ENCODE results near the gene FCHSD2. TPM values are rescaled to one million over a fixed set of nuclear protein-coding genes. Genes with fewer than 3 reads are reported as not detected.

The FCHSD2 gene
- total and polyA plus RNA-seq, 9 of the 15 experiments (the other 6 are each of a cell fraction or from before 2014, with no cell fraction given): 1.8 to 14.7 (median 6.4) TPM

DNA sequence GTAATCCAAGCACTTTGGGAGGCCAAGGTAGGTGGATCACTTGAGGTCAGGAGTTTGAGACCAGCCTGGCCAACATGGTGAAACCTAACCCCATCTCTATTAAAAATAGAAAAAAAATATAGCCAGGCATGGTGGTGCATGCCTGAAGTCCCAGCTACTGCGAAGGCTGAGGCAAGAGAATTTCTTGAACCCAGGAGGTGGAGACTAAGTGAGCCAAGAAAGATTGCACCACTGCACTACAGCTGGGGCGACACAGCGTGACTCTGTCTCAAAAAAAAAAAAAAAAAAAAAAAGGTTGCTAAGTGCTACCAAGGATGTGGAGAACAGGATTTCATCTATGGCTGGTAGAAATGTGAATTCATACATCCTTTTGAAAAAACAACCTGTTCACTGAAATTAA, 291.3 kb downstream of the FCHSD2 start:
- CTCF ChIA-PET (ENCODE audit: low intra/inter-chr PET ratio): no interaction called here
- no peaks in the 10 kb centered on the region for H3K79me2 ChIP-seq (ENCODE audit: control insufficient read depth, insufficient read depth, low read length)
- POLR2A ChIA-PET: no interaction called here
- intact Hi-C loops (cut with micrococcal nuclease): no loop called here
- ATAC-seq (no peak), DNase-seq (ENCODE audit: extremely low read depth in 1 of 4, low spot score in 3 of 4) (no peak), FAIRE-seq (no peak)
- H3K27ac ChIP-seq (ENCODE audit: extremely low read depth, low read depth, low read length): no peak overlapping the region
- no peaks in the 10 kb centered on the region for H3K4me1 ChIP-seq (replicated peaks in 1 of 2; ENCODE audit: control insufficient read depth in 2 of 2, insufficient read depth in 2 of 2, low read length in 2 of 2)
- no peak overlapping the region for H3K4me3 ChIP-seq
- in situ Hi-C loops (cut with MboI): no loop called here
- 36% methylated on average over 2 of the region's 3 CpGs for WGBS (ENCODE audit: insufficient coverage, low coverage, missing lambda C conversion rate)
- H3K9ac ChIP-seq (ENCODE audit: insufficient read depth in 1 of 2, low read depth in 2 of 2, low read length in 2 of 2): no peak overlapping the region
- no peaks in the 10 kb centered on the region for H4K20me1 ChIP-seq (replicated peaks; ENCODE audit: control insufficient read depth, insufficient read depth, low read length)
- no TSS peak for BruUV-seq (replicated peaks)
- no peaks in the 10 kb centered on the region for H3K9me3 ChIP-seq (replicated peaks; ENCODE audit: control insufficient read depth, insufficient read depth, low read depth, low read length)
- H3K27me3 ChIP-seq (ENCODE audit: control insufficient read depth in 2 of 2, insufficient read depth in 2 of 2, low read length in 2 of 2): no peaks in the 10 kb centered on the region
- no peak overlapping the region for H2AFZ ChIP-seq (ENCODE audit: low read depth, low read length)
- H3K9me1 ChIP-seq (ENCODE audit: control insufficient read depth, insufficient read depth, low read length): no peaks in the 10 kb centered on the region
- no peak overlapping the region for H3K4me2 ChIP-seq (ENCODE audit: insufficient read depth, low read length)
- no peaks in the 10 kb centered on the region for H3K36me3 ChIP-seq (ENCODE audit: control insufficient read depth, insufficient read depth, low read length)
- no peak for TF ChIP-seq SUPT5H (IDR thresholded peaks at IDR 0.05)
- no peak for TF ChIP-seq ETV5 (CRISPR knock-in tag; IDR thresholded peaks at IDR 0.05; ENCODE audit: low read depth)
- TF ChIP-seq, protein P1, sequence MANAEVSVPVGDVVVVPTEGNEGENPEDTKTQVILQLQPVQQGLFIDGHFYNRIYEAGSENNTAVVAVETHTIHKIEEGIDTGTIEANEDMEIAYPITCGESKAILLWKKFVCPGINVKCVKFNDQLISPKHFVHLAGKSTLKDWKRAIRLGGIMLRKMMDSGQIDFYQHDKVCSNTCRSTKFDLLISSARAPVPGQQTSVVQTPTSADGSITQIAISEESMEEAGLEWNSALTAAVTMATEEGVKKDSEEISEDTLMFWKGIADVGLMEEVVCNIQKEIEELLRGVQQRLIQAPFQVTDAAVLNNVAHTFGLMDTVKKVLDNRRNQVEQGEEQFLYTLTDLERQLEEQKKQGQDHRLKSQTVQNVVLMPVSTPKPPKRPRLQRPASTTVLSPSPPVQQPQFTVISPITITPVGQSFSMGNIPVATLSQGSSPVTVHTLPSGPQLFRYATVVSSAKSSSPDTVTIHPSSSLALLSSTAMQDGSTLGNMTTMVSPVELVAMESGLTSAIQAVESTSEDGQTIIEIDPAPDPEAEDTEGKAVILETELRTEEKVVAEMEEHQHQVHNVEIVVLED (CRISPR knock-in tag; IDR thresholded peaks at IDR 0.05): no peak
- no peak for TF ChIP-seq PHF21A (IDR thresholded peaks at IDR 0.05; ENCODE audit: borderline replicate concordance, low read depth)
- TF ChIP-seq, protein P2, sequence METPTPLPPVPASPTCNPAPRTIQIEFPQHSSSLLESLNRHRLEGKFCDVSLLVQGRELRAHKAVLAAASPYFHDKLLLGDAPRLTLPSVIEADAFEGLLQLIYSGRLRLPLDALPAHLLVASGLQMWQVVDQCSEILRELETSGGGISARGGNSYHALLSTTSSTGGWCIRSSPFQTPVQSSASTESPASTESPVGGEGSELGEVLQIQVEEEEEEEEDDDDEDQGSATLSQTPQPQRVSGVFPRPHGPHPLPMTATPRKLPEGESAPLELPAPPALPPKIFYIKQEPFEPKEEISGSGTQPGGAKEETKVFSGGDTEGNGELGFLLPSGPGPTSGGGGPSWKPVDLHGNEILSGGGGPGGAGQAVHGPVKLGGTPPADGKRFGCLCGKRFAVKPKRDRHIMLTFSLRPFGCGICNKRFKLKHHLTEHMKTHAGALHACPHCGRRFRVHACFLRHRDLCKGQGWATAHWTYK (CRISPR knock-in tag; IDR thresholded peaks at IDR 0.05): no peak
- no peak for TF ChIP-seq ATF1 (CRISPR knock-in tag; IDR thresholded peaks at IDR 0.05)
- no peak for TF ChIP-seq ATF1 (tag; IDR thresholded peaks at IDR 0.05)
- no peak for TF ChIP-seq BCL6 (CRISPR knock-in tag; IDR thresholded peaks at IDR 0.05)
- TF ChIP-seq NONO (IDR thresholded peaks at IDR 0.05; ENCODE audit: low read depth in 2 of 2, low read length in 1 of 2): no peak
- no peak for TF ChIP-seq MYBL2 (IDR thresholded peaks at IDR 0.05; ENCODE audit: low read depth)
- TF ChIP-seq MYBL2 (CRISPR knock-in tag; IDR thresholded peaks at IDR 0.05; ENCODE audit: borderline replicate concordance): no peak
- no peak for TF ChIP-seq KDM4B (IDR thresholded peaks at IDR 0.05; ENCODE audit: borderline replicate concordance in 2 of 2, low read depth in 1 of 2)
- TF ChIP-seq, protein P3, sequence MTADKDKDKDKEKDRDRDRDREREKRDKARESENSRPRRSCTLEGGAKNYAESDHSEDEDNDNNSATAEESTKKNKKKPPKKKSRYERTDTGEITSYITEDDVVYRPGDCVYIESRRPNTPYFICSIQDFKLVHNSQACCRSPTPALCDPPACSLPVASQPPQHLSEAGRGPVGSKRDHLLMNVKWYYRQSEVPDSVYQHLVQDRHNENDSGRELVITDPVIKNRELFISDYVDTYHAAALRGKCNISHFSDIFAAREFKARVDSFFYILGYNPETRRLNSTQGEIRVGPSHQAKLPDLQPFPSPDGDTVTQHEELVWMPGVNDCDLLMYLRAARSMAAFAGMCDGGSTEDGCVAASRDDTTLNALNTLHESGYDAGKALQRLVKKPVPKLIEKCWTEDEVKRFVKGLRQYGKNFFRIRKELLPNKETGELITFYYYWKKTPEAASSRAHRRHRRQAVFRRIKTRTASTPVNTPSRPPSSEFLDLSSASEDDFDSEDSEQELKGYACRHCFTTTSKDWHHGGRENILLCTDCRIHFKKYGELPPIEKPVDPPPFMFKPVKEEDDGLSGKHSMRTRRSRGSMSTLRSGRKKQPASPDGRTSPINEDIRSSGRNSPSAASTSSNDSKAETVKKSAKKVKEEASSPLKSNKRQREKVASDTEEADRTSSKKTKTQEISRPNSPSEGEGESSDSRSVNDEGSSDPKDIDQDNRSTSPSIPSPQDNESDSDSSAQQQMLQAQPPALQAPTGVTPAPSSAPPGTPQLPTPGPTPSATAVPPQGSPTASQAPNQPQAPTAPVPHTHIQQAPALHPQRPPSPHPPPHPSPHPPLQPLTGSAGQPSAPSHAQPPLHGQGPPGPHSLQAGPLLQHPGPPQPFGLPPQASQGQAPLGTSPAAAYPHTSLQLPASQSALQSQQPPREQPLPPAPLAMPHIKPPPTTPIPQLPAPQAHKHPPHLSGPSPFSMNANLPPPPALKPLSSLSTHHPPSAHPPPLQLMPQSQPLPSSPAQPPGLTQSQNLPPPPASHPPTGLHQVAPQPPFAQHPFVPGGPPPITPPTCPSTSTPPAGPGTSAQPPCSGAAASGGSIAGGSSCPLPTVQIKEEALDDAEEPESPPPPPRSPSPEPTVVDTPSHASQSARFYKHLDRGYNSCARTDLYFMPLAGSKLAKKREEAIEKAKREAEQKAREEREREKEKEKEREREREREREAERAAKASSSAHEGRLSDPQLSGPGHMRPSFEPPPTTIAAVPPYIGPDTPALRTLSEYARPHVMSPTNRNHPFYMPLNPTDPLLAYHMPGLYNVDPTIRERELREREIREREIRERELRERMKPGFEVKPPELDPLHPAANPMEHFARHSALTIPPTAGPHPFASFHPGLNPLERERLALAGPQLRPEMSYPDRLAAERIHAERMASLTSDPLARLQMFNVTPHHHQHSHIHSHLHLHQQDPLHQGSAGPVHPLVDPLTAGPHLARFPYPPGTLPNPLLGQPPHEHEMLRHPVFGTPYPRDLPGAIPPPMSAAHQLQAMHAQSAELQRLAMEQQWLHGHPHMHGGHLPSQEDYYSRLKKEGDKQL (CRISPR knock-in tag; IDR thresholded peaks at IDR 0.05; ENCODE audit: borderline replicate concordance): no peak
- no peak for TF ChIP-seq ZNF431 (CRISPR knock-in tag; IDR thresholded peaks at IDR 0.05)
- no peak for TF ChIP-seq BRD4 (IDR thresholded peaks at IDR 0.05)

Data from K562 (cell line).